NCI-H146 treated with DMSO at 0.1 percent for 48 hours (cell line): ENCODE data around the gene ADAMTS12.

ENCODE experiments used
- DNase-seq: peaks from one replicate; lab custom pipeline; 2025; ENCODE audit not compliant: unreplicated experiment; lab: John Stamatoyannopoulos, UW

ADAMTS12 gene

GRCh38 chr5:33487236-33487635 is 404.6 kb downstream of the ADAMTS12 start:
- DNase-seq: no peak

GRCh38 chr5:33482335-33482734 is 409.5 kb downstream of the ADAMTS12 start:
- DNase-seq: no peak

- DNase-seq: no peak
Observed at GRCh38 chr5:33480876-33481275, 410.9 kb downstream of the ADAMTS12 start.

GRCh38 chr5:33479311-33479710 is 412.5 kb downstream of the ADAMTS12 start:
- no peak for DNase-seq

GRCh38 chr5:33477816-33478215 is 414.0 kb downstream of the ADAMTS12 start:
- DNase-seq: no peak

GRCh38 chr5:33476992-33477391 is 414.8 kb downstream of the ADAMTS12 start:
- no peak for DNase-seq

GRCh38 chr5:33475706-33476105 is 416.1 kb downstream of the ADAMTS12 start:
- DNase-seq: no peak

GRCh38 chr5:33474931-33475499 is 416.8 kb downstream of the ADAMTS12 start:
- DNase-seq: no peak

GRCh38 chr5:33474004-33474403 is 417.8 kb downstream of the ADAMTS12 start:
- no peak for DNase-seq
